Thoracic aorta (tissue), 2 donors: ENCODE results near the gene ARFGEF2. TPM values are rescaled to one million over a fixed set of nuclear protein-coding genes. Genes with fewer than 3 reads are reported as not detected.
A peak's percentile ranks its signal among the peaks of the same experiment; 100 is the strongest.

ENCODE experiments used
- ATAC-seq: fragments of 150-250 bp; one replicate; pipeline ENCODE4 v1.8.0; 2017; ENCODE audit warnings: low read depth; ENCODE audit not compliant: insufficient number of reproducible peaks, low FRiP score
- DNase-seq: peaks from one replicate; pipeline ENCODE4 v3.0.0-alpha.2; 2020; ENCODE audit warnings: low spot score
- H3K27ac ChIP-seq, 2 donors: fragments of 200-600 bp; sonication (generic); 1 replicate in 1 of 2; 2 replicates in 1 of 2; pipeline ENCODE4 v1.5.1; 2016; ENCODE audit warnings: mild to moderate bottlenecking in 2 of 2, moderate library complexity in 2 of 2
- H3K27me3 ChIP-seq: fragments of 200-600 bp; sonication (generic); replicated peaks from 2 replicates; pipeline ENCODE4 v1.6.0; 2016; ENCODE audit warnings: mild to moderate bottlenecking; ENCODE audit not compliant: insufficient read depth
- H3K36me3 ChIP-seq: fragments of 200-600 bp; sonication (generic); one replicate; pipeline ENCODE4 v1.5.1; 2016
- H3K4me1 ChIP-seq, 2 donors: fragments of 200-600 bp; sonication (generic); 1 replicate in 1 of 2; 2 replicates in 1 of 2; pipeline versions ENCODE4 v1.5.1 to v1.6.0; 2016; ENCODE audit warnings: low read depth in 2 of 2, mild to moderate bottlenecking in 1 of 2; ENCODE audit not compliant: control insufficient read depth in 1 of 2
- H3K4me3 ChIP-seq: fragments of 200-600 bp; sonication (generic); 2 replicates; pipeline ENCODE4 v1.5.1; 2016; ENCODE audit warnings: mild to moderate bottlenecking
- H3K9me3 ChIP-seq: fragments of 200-600 bp; sonication (generic); 2 replicates; pipeline ENCODE4 v1.5.1; 2016
- CTCF ChIP-seq: fragments of 200-600 bp; sonication (generic); IDR thresholded peaks from one replicate; pipeline ENCODE4 v1.5.1; 2019; ENCODE audit warnings: antibody characterized with exemption
- total RNA-seq, 2 donors: library from RNA; depleted of rRNA; stranded (reverse); fragments of >200 nt; gene quantifications; one replicate each; pipeline versions ENCODE4 v1.1.0 to v1.2.3, GENCODE V29; 2016

Gene ARFGEF2
- total RNA-seq, 2 donors from 2014 or later = 25.9 to 37.2 TPM

GRCh38 chr20:48899881-48900280 is 21.6 kb upstream of the ARFGEF2 start:
- Histone ChIP-seq H3K27me3 (no peaks in the 10 kb centered on the region), H3K4me3 (no peak overlapping the region), H3K4me1 (peaks cover 7 to 20% of the 10 kb centered on the region in 2 donors), H3K36me3 (no peaks in the 10 kb centered on the region), H3K27ac (no peak overlapping the region), H3K9me3 (no peaks in the 10 kb centered on the region)
- no peak for DNase-seq
- no peak for ATAC-seq
- TF ChIP-seq CTCF = no peak

- peaks cover 7 to 20% of the 10 kb centered on the region in 2 donors for H3K4me1 ChIP-seq
- H3K27me3 ChIP-seq = no peaks in the 10 kb centered on the region
- ATAC-seq (no peak), DNase-seq (no peak)
- no peak for TF ChIP-seq CTCF
- H3K9me3 ChIP-seq = no peaks in the 10 kb centered on the region
- no peaks in the 10 kb centered on the region for H3K36me3 ChIP-seq
- no peak overlapping the region for H3K4me3 ChIP-seq
- H3K27ac ChIP-seq = no peak overlapping the region
Observed at GRCh38 chr20:48901326-48901725, 20.2 kb upstream of the ARFGEF2 start.

GRCh38 chr20:48903705-48904104 is 17.8 kb upstream of the ARFGEF2 start:
- no peak for TF ChIP-seq CTCF
- DNase-seq = no peak
- H3K4me1 ChIP-seq = peaks cover 0 to 4% of the 10 kb centered on the region in 2 donors
- H3K36me3 ChIP-seq = no peaks in the 10 kb centered on the region
- no peaks in the 10 kb centered on the region for H3K9me3 ChIP-seq
- H3K4me3 ChIP-seq = no peak overlapping the region
- no peak overlapping the region for H3K27ac ChIP-seq
- H3K27me3 ChIP-seq = no peaks in the 10 kb centered on the region
- ATAC-seq = no peak

GRCh38 chr20:48904566-48905296 is 16.8 kb upstream of the ARFGEF2 start:
- H3K27me3 ChIP-seq = no peaks in the 10 kb centered on the region
- no peak overlapping the region for H3K4me3 ChIP-seq
- no peak for DNase-seq
- peak; percentile 86 for TF ChIP-seq CTCF
- no peaks in the 10 kb centered on the region for H3K9me3 ChIP-seq
- no peak overlapping the region for H3K27ac ChIP-seq
- H3K4me1 ChIP-seq = peaks cover 0 to 4% of the 10 kb centered on the region in 2 donors
- H3K36me3 ChIP-seq = no peaks in the 10 kb centered on the region
- ATAC-seq = no peak

GRCh38 chr20:48905297-48905647 is 16.2 kb upstream of the ARFGEF2 start:
- H3K4me1 ChIP-seq = peaks cover 0 to 4% of the 10 kb centered on the region in 2 donors
- no peaks in the 10 kb centered on the region for H3K9me3 ChIP-seq
- TF ChIP-seq CTCF = no peak
- no peaks in the 10 kb centered on the region for H3K27me3 ChIP-seq
- no peak overlapping the region for H3K27ac ChIP-seq
- ATAC-seq (no peak), DNase-seq (no peak)
- H3K4me3 ChIP-seq = no peak overlapping the region
- no peaks in the 10 kb centered on the region for H3K36me3 ChIP-seq
